Measurements from ENCODE around the gene CLCN2. TPM values are rescaled to one million over a fixed set of nuclear protein-coding genes. Genes with fewer than 3 reads are reported as not detected.
A peak's percentile ranks its signal among the peaks of the same experiment; 100 is the strongest.

The CLCN2 gene
- total RNA-seq, 1 experiment from 2014 or later: 22.6 TPM

- TF ChIP-seq ZNF416 (CRISPR knock-in tag; IDR thresholded peaks at IDR 0.05): peak; percentile 80
- TF ChIP-seq EMX1 (CRISPR knock-in tag; IDR thresholded peaks at IDR 0.05): peak; percentile 93
- TF ChIP-seq ATF1 (CRISPR knock-in tag; IDR thresholded peaks at IDR 0.05): peak; percentile 90
- TF ChIP-seq GTF2I (CRISPR knock-in tag; conservative IDR thresholded peaks at IDR 0.05): no peak
- no peak for TF ChIP-seq ATF2 (CRISPR knock-in tag; IDR thresholded peaks at IDR 0.05; ENCODE audit: borderline replicate concordance, low read depth)
- peak; percentile 71 for TF ChIP-seq USF1 (CRISPR knock-in tag; IDR thresholded peaks at IDR 0.05)
- no peak; the same call in 1 of the 2 replicates for TF ChIP-seq E2F5 (CRISPR knock-in tag; IDR thresholded peaks at IDR 0.05)
- no peak for TF ChIP-seq ZNF317 (CRISPR knock-in tag; IDR thresholded peaks at IDR 0.05; ENCODE audit: borderline replicate concordance, low read depth)
- TF ChIP-seq ZNF396 (CRISPR knock-in tag; IDR thresholded peaks at IDR 0.05; ENCODE audit: borderline replicate concordance): no peak
- no peak for TF ChIP-seq FOXJ3 (CRISPR knock-in tag; IDR thresholded peaks at IDR 0.05; ENCODE audit: borderline replicate concordance)
- no peak for TF ChIP-seq AFF4 (CRISPR knock-in tag; IDR thresholded peaks at IDR 0.05; ENCODE audit: borderline replicate concordance)
- TF ChIP-seq ARID4B (CRISPR knock-in tag; IDR thresholded peaks at IDR 0.05; ENCODE audit: borderline replicate concordance): peak; percentile 70; the same call in 1 of the 2 replicates
- TF ChIP-seq ZBTB43 (CRISPR knock-in tag; IDR thresholded peaks at IDR 0.05): no peak; the same call in 1 of the 2 replicates
- TF ChIP-seq TP53 (CRISPR knock-in tag; IDR thresholded peaks at IDR 0.05): peak; percentile 52; the same call in 1 of the 2 replicates
- TF ChIP-seq ELF4 (CRISPR knock-in tag; IDR thresholded peaks at IDR 0.05; ENCODE audit: low read depth): no peak
- TF ChIP-seq CTCF (IDR thresholded peaks at IDR 0.05): no peak
- TF ChIP-seq ZNF281 (CRISPR knock-in tag; IDR thresholded peaks at IDR 0.05): 0 out of 2 replicates have a peak, but pooled peaks have one; percentile 28
- TF ChIP-seq IRF2 (CRISPR knock-in tag; IDR thresholded peaks at IDR 0.05; ENCODE audit: borderline replicate concordance, low read depth): no peak
Measured at GRCh38 chr3:184335661-184336546, 25.5 kb downstream of the CLCN2 start (continued).
